CD4-positive, alpha-beta memory T cell (primary cell): ENCODE data around the gene S1PR1. TPM values are rescaled to one million over a fixed set of nuclear protein-coding genes. Genes with fewer than 3 reads are reported as not detected.

Experiments used
- CTCF ChIA-PET: fragments of 350-600 bp; sonication (Branson Sonifier 250); formaldehyde crosslinking; loops from one replicate; lab custom pipeline; 2021; ENCODE audit warnings: inconsistent platforms; ENCODE audit not compliant: partially characterized antibody; lab: Charles Lee
- POLR2A ChIA-PET: fragments of 350-600 bp; sonication (Branson Sonifier 250); formaldehyde crosslinking; loops from one replicate; lab custom pipeline; 2021; ENCODE audit not compliant: partially characterized antibody; lab: Charles Lee
- DNase-seq, 5 donors: peaks; one replicate each; pipeline versions ENCODE4 v3.0.0 to v3.0.0-alpha.2; 2020 to 2022; ENCODE audit warnings: mixed read lengths in 1 of 5
- H3K27ac ChIP-seq: one replicate; pipeline ENCODE4 v1.7.0; 2013; ENCODE audit warnings: low read depth, low read length
- H3K27me3 ChIP-seq: 2 replicates; pipeline ENCODE4 v1.7.0; 2013; ENCODE audit warnings: mild to moderate bottlenecking, low read length, moderate library complexity; ENCODE audit not compliant: insufficient read depth
- H3K36me3 ChIP-seq: 2 replicates; pipeline ENCODE4 v1.7.0; 2013; ENCODE audit warnings: mild to moderate bottlenecking, low read length, moderate library complexity; ENCODE audit not compliant: insufficient read depth
- H3K4me1 ChIP-seq: 2 replicates; pipeline ENCODE4 v1.7.0; 2013; ENCODE audit warnings: mild to moderate bottlenecking, low read length, moderate library complexity; ENCODE audit not compliant: insufficient read depth
- H3K4me3 ChIP-seq, 2 donors: one replicate each; pipeline ENCODE4 v1.7.0; 2013; ENCODE audit warnings: low read length in 2 of 2, mild to moderate bottlenecking in 1 of 2
- H3K9me3 ChIP-seq, 2 donors: one replicate each; pipeline ENCODE4 v1.7.0; 2013; ENCODE audit warnings: low read length in 2 of 2, control low read depth in 1 of 2; ENCODE audit not compliant: control insufficient read depth in 1 of 2
- H3K27ac Mint-ChIP-seq, 7 donors: one replicate each; pipeline ENCODE4 v1.8.0; 2020 to 2021; ENCODE audit warnings: mixed read lengths in 7 of 7, mild to moderate bottlenecking in 6 of 7, inconsistent platforms in 3 of 7, moderate library complexity in 3 of 7
- H3K27me3 Mint-ChIP-seq, 2 donors: one replicate each; pipeline ENCODE4 v1.8.0; 2020 to 2021; ENCODE audit warnings: mixed read lengths in 2 of 2
- H3K36me3 Mint-ChIP-seq, 2 donors: one replicate each; pipeline ENCODE4 v1.8.0; 2020 to 2021; ENCODE audit warnings: mixed read lengths in 2 of 2, inconsistent platforms in 1 of 2, mild to moderate bottlenecking in 1 of 2
- H3K4me1 Mint-ChIP-seq, 4 donors: one replicate each; pipeline ENCODE4 v1.8.0; 2020 to 2021; ENCODE audit warnings: mixed read lengths in 4 of 4, mild to moderate bottlenecking in 1 of 4
- H3K4me3 Mint-ChIP-seq, 8 donors: one replicate each; pipeline ENCODE4 v1.8.0; 2020 to 2021; ENCODE audit warnings: mixed read lengths in 8 of 8, mild to moderate bottlenecking in 7 of 8, moderate library complexity in 6 of 8, inconsistent platforms in 3 of 8
- H3K9me3 Mint-ChIP-seq, 8 donors: one replicate each; pipeline ENCODE4 v1.8.0; 2020 to 2021; ENCODE audit warnings: mixed read lengths in 8 of 8, mild to moderate bottlenecking in 5 of 8, inconsistent platforms in 3 of 8, moderate library complexity in 1 of 8
- intact Hi-C: fragments of 100-400 bp; cut with micrococcal nuclease; formaldehyde crosslinking; loops from one replicate; pipeline ENCODE4 v1.15.1; 2023
- polyA plus RNA-seq, 2 donors: library from polyadenylated mRNA; unstranded; fragments of 300-500 nt; fragmentation: Illumina TruSeq; gene quantifications; one replicate each; pipeline ENCODE4 v1.2.3, GENCODE V29; 2021
- total RNA-seq, 2 experiments: library from RNA; stranded (reverse); gene quantifications; one replicate each; pipeline ENCODE4 v1.2.3, GENCODE V29; 2021

Gene S1PR1
- total and polyA plus RNA-seq, 4 experiments from 2014 or later: 277 to 366 (median 342) TPM

DNA sequence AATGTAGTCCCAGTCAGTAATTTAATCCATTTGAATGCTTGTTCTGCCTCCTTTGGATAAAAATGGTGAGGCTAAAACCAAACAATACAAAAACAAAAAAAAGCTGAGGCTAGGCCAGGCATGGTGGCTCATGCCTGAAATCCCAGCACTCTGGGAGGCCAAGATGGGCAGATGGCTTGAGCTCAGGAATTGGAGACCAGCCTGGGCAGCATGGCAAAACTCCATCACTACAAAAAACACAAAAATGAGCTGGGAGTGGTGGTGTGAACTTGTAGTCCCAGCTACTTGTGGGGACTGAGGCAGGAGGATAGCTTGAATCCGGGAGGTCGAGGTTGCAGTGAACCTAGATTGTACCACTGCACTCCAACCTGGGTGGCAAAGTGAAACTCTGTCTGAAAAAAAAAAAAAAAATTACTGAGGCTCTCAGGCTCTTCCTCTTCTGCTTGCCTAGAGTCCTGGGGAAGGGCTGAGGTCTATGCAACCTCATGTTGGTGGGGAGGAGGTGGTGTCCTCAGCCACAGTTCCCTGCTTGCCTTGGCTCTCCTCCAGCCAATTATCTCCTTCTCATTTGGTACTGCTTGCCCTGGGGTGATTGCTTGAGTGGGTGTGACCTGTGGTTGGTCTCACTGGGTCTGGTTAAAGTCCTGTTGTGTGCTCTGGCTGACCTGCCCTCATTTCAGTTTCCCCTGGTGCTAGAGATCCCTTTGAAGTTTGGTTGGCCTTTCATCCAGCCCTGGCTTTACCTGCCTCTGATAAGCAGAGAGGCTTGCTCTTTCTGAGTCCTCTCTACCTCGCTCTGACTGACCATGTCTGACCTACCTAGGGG lies 20.9 kb downstream of the S1PR1 start:
- Histone ChIP-seq H3K36me3 (no peaks in the 10 kb centered on the region), H3K9me3 (no peaks in the 10 kb centered on the region), H3K27ac (peak overlapping the region; percentile 8), H3K4me1 (peaks cover 58% of the 10 kb centered on the region), H3K27me3 (no peaks in the 10 kb centered on the region), H3K4me3 (no peak overlapping the region)
- Mint-ChIP-seq H3K36me3 (no peaks in the 10 kb centered on the region), H3K4me1 (peaks cover 54 to 72% (median 65%) of the 10 kb centered on the region in 4 donors), H3K4me3 (peak overlapping the region; percentile 26 to 78 (median 70)), H3K9me3 (peaks cover 0 to 3% (median 0%) of the 10 kb centered on the region in 8 donors), H3K27ac (peak overlapping the region; percentile 73 to 92 (median 88)), H3K27me3 (no peaks in the 10 kb centered on the region)
- DNase-seq: peak; percentile 48 to 68 (median 56)
- intact Hi-C loops: no loop called here
- ChIA-PET CTCF (interaction anchor here (0.8 to 10.9 kb wide), 6 partner anchors 13 to 52 kb away, joined by 3 to 112 read pairs (median 4); no protein-coding TSS in a partner anchor), POLR2A (interaction anchor here (0.7 to 12.3 kb wide), 10 partner anchors 8 to 333 kb away, joined by 3 to 205 read pairs (median 5); partner anchors contain the start of gene S1PR1)

DNA sequence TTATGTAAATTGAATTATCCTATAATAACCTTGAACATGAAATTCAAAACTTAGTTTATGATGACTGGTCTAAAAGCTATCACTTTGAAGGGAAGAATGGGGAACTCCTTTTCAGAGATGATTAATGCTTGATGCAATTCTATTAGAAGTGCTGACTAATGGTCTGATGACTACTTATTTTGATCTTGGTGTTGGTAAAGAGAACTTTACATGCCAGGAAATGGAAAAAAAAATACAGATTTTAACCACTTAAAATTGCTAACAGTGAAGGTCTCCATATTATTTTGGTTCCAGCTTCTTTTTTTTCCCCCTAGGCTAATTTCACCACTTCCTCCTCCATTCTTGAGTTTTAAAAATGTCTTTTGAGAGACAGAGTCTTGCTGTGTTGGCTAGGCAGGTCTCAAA lies 22.9 kb downstream of the S1PR1 start:
- CTCF ChIA-PET: interaction anchor here (1.4 to 10.9 kb wide), 4 partner anchors 14 to 26 kb away, joined by 3 to 112 read pairs (median 6); no protein-coding TSS in a partner anchor
- no peaks in the 10 kb centered on the region for H3K9me3 ChIP-seq
- Mint-ChIP-seq H3K9me3 (peaks cover 0 to 2% (median 0%) of the 10 kb centered on the region in 8 donors), H3K27ac (peak overlapping the region; percentile 56 to 90 (median 84)), H3K36me3 (no peaks in the 10 kb centered on the region), H3K27me3 (no peaks in the 10 kb centered on the region), H3K4me1 (peaks cover 58 to 76% (median 68%) of the 10 kb centered on the region in 4 donors), H3K4me3 (peak overlapping the region in 4 of 8 donors; percentile 36 to 69 (median 61))
- no peak overlapping the region for H3K4me3 ChIP-seq
- POLR2A ChIA-PET: interaction anchor here (0.7 to 12.3 kb wide), 8 partner anchors 8 to 147 kb away, joined by 3 to 205 read pairs (median 8); partner anchors contain the start of gene S1PR1
- peak overlapping the region; percentile 26 for H3K27ac ChIP-seq
- DNase-seq: peak in 2 of 5 donors; percentile 22 to 26
- intact Hi-C loops: loop anchor here (10.0 kb wide), 1 partner anchor 1225 kb away; a partner anchor contains a TSS
- H3K27me3 ChIP-seq: no peaks in the 10 kb centered on the region
- H3K4me1 ChIP-seq: peaks cover 78% of the 10 kb centered on the region
- H3K36me3 ChIP-seq: no peaks in the 10 kb centered on the region

DNA sequence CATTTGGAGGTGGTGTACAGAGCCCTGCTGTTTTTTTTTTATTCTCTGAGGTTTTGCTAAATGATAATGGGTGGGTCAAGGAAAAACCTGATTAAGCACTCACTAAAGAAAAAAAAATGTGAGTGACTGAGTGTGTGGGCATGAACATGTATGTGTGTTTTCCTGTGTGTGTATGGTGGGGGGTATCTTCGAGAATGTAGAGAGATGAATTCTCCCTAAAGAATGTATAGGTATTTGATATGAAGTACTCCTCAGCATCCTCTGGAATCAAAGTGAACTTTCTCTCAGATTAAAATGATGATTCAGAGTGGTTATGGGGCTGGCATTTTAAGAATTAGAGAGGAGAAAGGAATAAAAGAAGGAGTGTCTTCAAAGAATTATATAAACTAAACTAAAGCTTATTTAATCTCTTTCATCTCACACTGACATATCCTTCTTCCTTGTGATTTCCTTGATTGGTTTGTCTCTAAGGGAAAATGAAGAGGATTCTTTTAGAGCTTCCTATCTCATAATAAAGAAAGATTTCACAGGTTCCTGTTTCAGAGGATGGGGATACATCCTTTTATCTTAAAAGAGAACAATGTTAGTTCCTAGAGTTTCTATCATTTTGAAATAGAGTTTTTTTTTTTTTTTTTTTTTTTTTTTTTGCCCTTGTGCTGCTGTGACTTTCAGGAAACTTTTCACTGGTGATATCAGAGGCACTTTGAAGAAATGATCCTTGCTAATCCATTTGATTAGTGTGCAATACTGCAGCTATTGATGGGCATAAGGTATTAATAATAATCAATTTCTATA lies 23.9 kb downstream of the S1PR1 start:
- CTCF ChIA-PET: interaction anchor here (1.0 to 10.9 kb wide), 4 partner anchors 13 to 25 kb away, joined by 3 to 112 read pairs (median 42); partner anchors contain the start of gene S1PR1
- Histone ChIP-seq H3K4me1 (peaks cover 88% of the 10 kb centered on the region), H3K36me3 (no peaks in the 10 kb centered on the region), H3K27me3 (no peaks in the 10 kb centered on the region), H3K4me3 (no peak overlapping the region), H3K27ac (no peak overlapping the region), H3K9me3 (no peaks in the 10 kb centered on the region)
- peaks cover 65 to 86% (median 75%) of the 10 kb centered on the region in 4 donors for H3K4me1 Mint-ChIP-seq
- DNase-seq: no peak
- H3K27ac Mint-ChIP-seq: peak overlapping the region; percentile 31 to 84 (median 74)
- peaks cover 0 to 2% (median 0%) of the 10 kb centered on the region in 8 donors for H3K9me3 Mint-ChIP-seq
- intact Hi-C loops: loop anchor here (10.0 kb wide), 1 partner anchor 1226 kb away; a partner anchor contains a TSS
- POLR2A ChIA-PET: interaction anchor here (0.7 to 12.3 kb wide), 7 partner anchors 9 to 34 kb away, joined by 3 to 205 read pairs (median 5); partner anchors contain the start of gene S1PR1
- no peaks in the 10 kb centered on the region for H3K27me3 Mint-ChIP-seq
- H3K36me3 Mint-ChIP-seq: no peaks in the 10 kb centered on the region
- H3K4me3 Mint-ChIP-seq: peak overlapping the region in 7 of 8 donors; percentile 11 to 61 (median 33)

DNA sequence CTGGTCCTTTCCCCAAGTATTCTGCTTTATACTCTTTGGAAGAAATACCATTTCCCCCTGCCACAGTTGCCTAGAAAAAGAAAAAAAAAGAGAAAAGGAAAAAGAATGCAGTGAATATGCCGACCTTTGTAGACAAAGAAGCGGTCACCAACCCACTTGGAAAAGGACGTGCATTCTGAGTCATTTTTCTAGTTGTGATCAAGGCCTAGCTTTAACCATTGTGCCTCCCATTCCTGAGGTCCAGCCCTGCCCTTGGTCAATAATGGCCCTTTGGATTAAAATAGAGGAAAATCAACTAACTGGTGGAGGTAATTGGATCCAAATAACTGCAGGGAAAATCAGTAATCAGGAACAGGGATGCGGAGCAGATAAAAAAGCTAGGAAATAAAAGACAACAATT lies 24.8 kb downstream of the S1PR1 start:
- H3K4me1 ChIP-seq: peaks cover 97% of the 10 kb centered on the region
- H3K27me3 ChIP-seq: no peaks in the 10 kb centered on the region
- Mint-ChIP-seq H3K9me3 (peaks cover 0 to 2% (median 0%) of the 10 kb centered on the region in 8 donors), H3K27ac (peak overlapping the region in 5 of 7 donors; percentile 45 to 83 (median 71)), H3K4me1 (peaks cover 68 to 90% (median 79%) of the 10 kb centered on the region in 4 donors), H3K27me3 (no peaks in the 10 kb centered on the region), H3K4me3 (peak overlapping the region in 4 of 8 donors; percentile 33 to 58 (median 42)), H3K36me3 (no peaks in the 10 kb centered on the region)
- H3K4me3 ChIP-seq: no peak overlapping the region
- intact Hi-C loops: loop anchor here (10.0 kb wide), 1 partner anchor 1227 kb away; a partner anchor contains a TSS
- no peak for DNase-seq
- no peaks in the 10 kb centered on the region for H3K36me3 ChIP-seq
- ChIA-PET CTCF (interaction anchor here (1.3 to 10.9 kb wide), 5 partner anchors 17 to 24 kb away, joined by 3 to 112 read pairs (median 5); partner anchors contain the start of gene S1PR1), POLR2A (interaction anchor here (0.9 to 12.3 kb wide), 5 partner anchors 16 to 125 kb away, joined by 4 to 205 read pairs (median 74); partner anchors contain the start of gene S1PR1)
- H3K27ac ChIP-seq: no peak overlapping the region
- no peaks in the 10 kb centered on the region for H3K9me3 ChIP-seq

DNA sequence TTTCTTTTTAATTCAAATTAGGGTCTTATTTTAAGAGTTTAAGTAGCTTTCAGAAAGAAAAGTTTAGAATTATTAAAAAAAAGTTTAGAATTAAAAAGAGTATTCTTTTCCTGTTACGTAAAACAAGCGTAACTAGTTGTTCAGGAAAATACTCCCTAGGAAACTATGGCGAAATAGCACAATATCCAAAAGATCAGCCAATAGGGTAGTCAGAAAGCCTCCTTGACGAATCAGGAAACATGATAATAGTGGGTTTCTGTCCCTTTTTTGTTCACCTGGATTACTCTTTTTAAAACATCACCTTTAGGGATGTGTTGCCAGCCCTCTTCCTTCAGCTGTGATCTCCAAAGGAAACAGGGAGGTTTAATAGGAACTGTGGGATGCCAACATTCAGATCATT lies 25.2 kb downstream of the S1PR1 start:
- no peaks in the 10 kb centered on the region for H3K36me3 ChIP-seq
- CTCF ChIA-PET: interaction anchor here (1.3 to 10.9 kb wide), 5 partner anchors 17 to 24 kb away, joined by 3 to 112 read pairs (median 5); partner anchors contain the start of gene S1PR1
- Mint-ChIP-seq H3K9me3 (peaks cover 0 to 2% (median 0%) of the 10 kb centered on the region in 8 donors), H3K27ac (peak overlapping the region; percentile 62 to 93 (median 92)), H3K4me3 (peak overlapping the region in 6 of 8 donors; percentile 76 to 88 (median 83)), H3K27me3 (no peaks in the 10 kb centered on the region), H3K36me3 (no peaks in the 10 kb centered on the region), H3K4me1 (peaks cover 70 to 91% (median 81%) of the 10 kb centered on the region in 4 donors)
- no peak overlapping the region for H3K4me3 ChIP-seq
- no peak for DNase-seq
- H3K27ac ChIP-seq: peak overlapping the region; percentile 41
- POLR2A ChIA-PET: interaction anchor here (0.9 to 12.3 kb wide), 5 partner anchors 17 to 125 kb away, joined by 4 to 205 read pairs (median 74); partner anchors contain the start of gene S1PR1
- intact Hi-C loops: loop anchor here (10.0 kb wide), 1 partner anchor 1227 kb away; a partner anchor contains a TSS
- no peaks in the 10 kb centered on the region for H3K9me3 ChIP-seq
- H3K4me1 ChIP-seq: peaks cover 99% of the 10 kb centered on the region
- no peaks in the 10 kb centered on the region for H3K27me3 ChIP-seq
